OCI-LY7 (cell line): ENCODE results near the gene ZBED4. TPM values are rescaled to one million over a fixed set of nuclear protein-coding genes. Genes with fewer than 3 reads are reported as not detected.

ENCODE experiments used
- BruUV-seq: library from RNA; stranded (reverse); fragments of 400-500 nt; replicated peaks from 2 replicates; lab custom pipeline; 2021; lab: Mats Ljungman, UMichigan
- CTCF ChIA-PET: fragments of 300-600 bp; sonication (Branson Sonifier 250); formaldehyde crosslinking; loops from one replicate; lab custom pipeline; 2022; ENCODE audit warnings: antibody characterized with exemption; ENCODE audit not compliant: unreplicated experiment; lab: Charles Lee
- POLR2A ChIA-PET: fragments of 300-600 bp; sonication (Branson Sonifier 250); formaldehyde crosslinking; loops from one replicate; lab custom pipeline; 2022; ENCODE audit warnings: antibody characterized with exemption; lab: Charles Lee
- DNase-seq: peaks from one replicate; pipeline ENCODE4 v3.0.0-alpha.2; 2015; ENCODE audit warnings: low spot score
- H2AFZ ChIP-seq: fragments of 200-600 bp; sonication (generic), shearing (Covaris generic); 2 replicates; pipeline ENCODE4 v1.6.1; 2014; ENCODE audit warnings: mild to moderate bottlenecking, antibody characterized with exemption, low read length, moderate library complexity
- H3K27ac ChIP-seq: fragments of 200-600 bp; sonication (generic); 2 replicates; pipeline ENCODE4 v1.5.1; 2014; ENCODE audit warnings: mixed run types, low read depth, mild to moderate bottlenecking, moderate library complexity, low read length, inconsistent platforms; ENCODE audit not compliant: poor library complexity, severe bottlenecking
- H3K36me3 ChIP-seq: fragments of 200-600 bp; sonication (generic); 2 replicates; pipeline ENCODE4 v1.6.1; 2014; ENCODE audit warnings: mild to moderate bottlenecking, antibody characterized with exemption, low read length, moderate library complexity, mixed read lengths; ENCODE audit not compliant: insufficient read depth
- H3K4me1 ChIP-seq: fragments of 200-600 bp; sonication (generic); 2 replicates; pipeline ENCODE4 v1.5.1; 2014; ENCODE audit warnings: mild to moderate bottlenecking, low read length; ENCODE audit not compliant: insufficient read depth, poor library complexity, severe bottlenecking
- H3K4me2 ChIP-seq: fragments of 200-600 bp; sonication (generic); 2 replicates; pipeline ENCODE4 v1.6.1; 2014; ENCODE audit warnings: mild to moderate bottlenecking, low read length
- H3K4me3 ChIP-seq: fragments of 200-600 bp; sonication (generic); 2 replicates; pipeline ENCODE4 v1.5.1; 2014; ENCODE audit warnings: mild to moderate bottlenecking, low read depth, low read length; ENCODE audit not compliant: poor library complexity, severe bottlenecking
- H3K79me2 ChIP-seq: fragments of 200-600 bp; sonication (generic); 2 replicates; pipeline ENCODE4 v1.6.1; 2016; ENCODE audit warnings: low read depth, mild to moderate bottlenecking, low read length, moderate library complexity, mixed read lengths; ENCODE audit not compliant: insufficient read depth
- H3K9me2 ChIP-seq: fragments of 200-600 bp; sonication (generic); 2 replicates; pipeline ENCODE4 v1.6.1; 2016; ENCODE audit warnings: mild to moderate bottlenecking, low read length, mixed read lengths; ENCODE audit not compliant: insufficient read depth
- H3K9me3 ChIP-seq: fragments of 200-600 bp; sonication (generic); 2 replicates; pipeline ENCODE4 v1.6.1; 2014; ENCODE audit warnings: mild to moderate bottlenecking, mixed run types, low read length, mixed read lengths
- H4K20me1 ChIP-seq: fragments of 200-600 bp; sonication (generic); 2 replicates; pipeline ENCODE4 v1.6.1; 2014; ENCODE audit warnings: mild to moderate bottlenecking, antibody characterized with exemption, low read length, moderate library complexity, mixed read lengths; ENCODE audit not compliant: insufficient read depth
- EZH2phosphoT487 ChIP-seq: fragments of 200-600 bp; sonication (generic); IDR thresholded peaks from 2 replicates; pipeline ENCODE4 v1.6.1; 2018; ENCODE audit warnings: low read depth, borderline replicate concordance, mild to moderate bottlenecking, mixed run types, antibody characterized with exemption, low read length, moderate library complexity, mixed read lengths
- intact Hi-C: fragments of 100-400 bp; cut with micrococcal nuclease; formaldehyde crosslinking; loops from one replicate; pipeline ENCODE4 v1.10.0; 2022; ENCODE audit not compliant: unreplicated experiment
- total RNA-seq, 2 experiments: library from RNA; depleted of rRNA in 1 of 2; stranded (reverse); fragments of >200 nt in 1 of 2; shearing (Covaris generic) in 1 of 2; gene quantifications; 2 replicates each; pipeline ENCODE4 v1.2.3, GENCODE V29; 2014 to 2022
- TF ChIP-seq, protein P1 (sequence below): fragments of 200-600 bp; sonication (generic); conservative IDR thresholded peaks from 2 replicates; pipeline ENCODE4 v1.5.1; 2014; ENCODE audit warnings: mild to moderate bottlenecking, antibody characterized with exemption, low read length, moderate library complexity, mixed read lengths

The ZBED4 gene
- total RNA-seq, 2 experiments from 2014 or later = 30.4 to 31.6 TPM

DNA sequence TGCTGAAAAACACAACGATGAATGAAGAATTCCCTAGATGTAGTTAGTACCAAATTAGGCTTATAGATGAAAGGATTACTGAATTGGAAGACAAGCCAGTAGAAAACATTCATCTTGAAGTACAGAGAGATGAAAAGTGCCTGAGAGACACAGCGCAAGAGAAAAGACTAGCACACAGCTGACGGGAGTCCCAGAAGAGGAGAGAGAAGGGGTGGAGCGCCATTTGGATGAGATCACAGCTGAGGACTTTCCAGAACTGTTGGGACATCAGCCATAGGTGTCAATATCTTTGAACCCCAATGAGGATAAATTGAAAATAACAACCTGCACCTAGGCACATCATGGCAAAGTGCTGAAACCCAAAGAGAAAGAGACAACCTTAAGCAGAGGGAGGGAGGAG lies 39.4 kb downstream of the ZBED4 start:
- Histone ChIP-seq H3K4me2 (no peak overlapping the region), H3K27ac (no peak overlapping the region), H3K9me2 (no peaks in the 10 kb centered on the region), H4K20me1 (no peaks in the 10 kb centered on the region), H3K9me3 (peaks cover 9% of the 10 kb centered on the region; the same call in 1 of the 2 replicates), H2AFZ (no peak overlapping the region), H3K36me3 (peaks cover 47% of the 10 kb centered on the region), H3K4me3 (no peak overlapping the region), H3K79me2 (no peaks in the 10 kb centered on the region), H3K4me1 (no peaks in the 10 kb centered on the region)
- intact Hi-C loops = no loop called here
- ChIA-PET CTCF (no interaction called here), POLR2A (no interaction called here)
- TF ChIP-seq, protein P1, sequence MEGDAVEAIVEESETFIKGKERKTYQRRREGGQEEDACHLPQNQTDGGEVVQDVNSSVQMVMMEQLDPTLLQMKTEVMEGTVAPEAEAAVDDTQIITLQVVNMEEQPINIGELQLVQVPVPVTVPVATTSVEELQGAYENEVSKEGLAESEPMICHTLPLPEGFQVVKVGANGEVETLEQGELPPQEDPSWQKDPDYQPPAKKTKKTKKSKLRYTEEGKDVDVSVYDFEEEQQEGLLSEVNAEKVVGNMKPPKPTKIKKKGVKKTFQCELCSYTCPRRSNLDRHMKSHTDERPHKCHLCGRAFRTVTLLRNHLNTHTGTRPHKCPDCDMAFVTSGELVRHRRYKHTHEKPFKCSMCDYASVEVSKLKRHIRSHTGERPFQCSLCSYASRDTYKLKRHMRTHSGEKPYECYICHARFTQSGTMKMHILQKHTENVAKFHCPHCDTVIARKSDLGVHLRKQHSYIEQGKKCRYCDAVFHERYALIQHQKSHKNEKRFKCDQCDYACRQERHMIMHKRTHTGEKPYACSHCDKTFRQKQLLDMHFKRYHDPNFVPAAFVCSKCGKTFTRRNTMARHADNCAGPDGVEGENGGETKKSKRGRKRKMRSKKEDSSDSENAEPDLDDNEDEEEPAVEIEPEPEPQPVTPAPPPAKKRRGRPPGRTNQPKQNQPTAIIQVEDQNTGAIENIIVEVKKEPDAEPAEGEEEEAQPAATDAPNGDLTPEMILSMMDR = no peak
- TF ChIP-seq EZH2phosphoT487 = no peak
- no peak for DNase-seq
- BruUV-seq = no TSS peak

DNA sequence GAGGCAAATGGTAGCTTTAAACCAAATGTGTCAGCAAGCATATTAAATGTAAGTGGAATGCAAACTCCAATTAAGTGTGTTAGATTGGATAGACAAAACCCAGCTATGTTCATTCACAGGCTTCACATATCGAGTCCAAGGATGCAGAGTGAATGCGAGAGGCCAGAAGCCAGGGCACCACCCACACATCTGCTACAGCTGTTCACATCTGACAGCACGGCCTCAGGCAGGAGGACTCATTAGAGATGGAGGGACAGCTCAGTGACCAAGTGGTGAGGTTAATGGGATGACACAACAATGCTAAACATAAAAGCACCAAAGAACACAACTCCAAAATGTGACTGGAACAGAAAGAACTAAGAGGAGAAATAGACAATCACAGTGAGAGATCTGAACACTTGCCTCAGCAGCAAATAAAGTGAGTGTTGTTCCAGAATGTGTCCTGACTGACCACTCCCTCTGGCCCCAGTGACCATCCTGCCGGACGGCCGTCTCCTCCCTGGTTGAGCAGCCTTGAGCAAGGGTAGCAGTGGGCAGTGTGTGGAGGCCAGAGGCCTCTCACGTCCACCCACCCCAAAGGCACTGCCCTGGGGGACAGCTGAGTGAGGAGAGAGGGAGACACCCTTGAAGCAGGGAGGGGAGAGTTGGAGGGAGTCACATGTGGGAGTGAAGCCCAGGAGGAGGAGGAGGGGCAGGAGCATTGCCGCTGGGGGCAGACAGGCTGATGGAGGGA lies 40.8 kb downstream of the ZBED4 start:
- no peaks in the 10 kb centered on the region for H3K4me1 ChIP-seq
- no peak overlapping the region for H3K27ac ChIP-seq
- no peak overlapping the region for H3K4me2 ChIP-seq
- no peaks in the 10 kb centered on the region for H3K79me2 ChIP-seq
- CTCF ChIA-PET = no interaction called here
- POLR2A ChIA-PET = no interaction called here
- H3K36me3 ChIP-seq = peaks cover 43% of the 10 kb centered on the region
- H3K9me3 ChIP-seq = peaks cover 2% of the 10 kb centered on the region; the same call in 1 of the 2 replicates
- no peaks in the 10 kb centered on the region for H4K20me1 ChIP-seq
- H2AFZ ChIP-seq = no peak overlapping the region
- intact Hi-C loops = no loop called here
- no TSS peak for BruUV-seq
- no peak for TF ChIP-seq EZH2phosphoT487
- TF ChIP-seq, protein P1 = no peak
- no peak overlapping the region for H3K4me3 ChIP-seq
- H3K9me2 ChIP-seq = no peaks in the 10 kb centered on the region
- DNase-seq = no peak

DNA sequence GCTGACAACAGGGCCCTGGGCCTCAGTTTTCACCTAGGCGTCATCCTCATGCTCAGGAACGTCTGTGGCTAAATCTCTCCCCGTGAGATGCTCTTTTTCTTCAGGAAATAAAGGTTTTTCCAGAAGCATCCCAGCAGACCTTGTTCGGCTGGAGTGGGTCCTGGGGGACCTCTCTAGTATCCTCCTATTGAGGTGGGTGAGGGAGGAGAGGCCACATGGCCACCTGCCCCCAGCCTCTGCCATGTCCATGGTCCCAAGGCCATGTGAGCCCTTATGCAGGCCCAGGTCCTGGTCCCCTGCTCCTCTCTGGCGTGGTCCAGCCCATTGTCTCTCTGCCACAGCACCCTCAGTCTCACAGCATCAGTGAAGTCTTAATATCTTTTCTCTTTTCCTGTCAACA lies 42.6 kb downstream of the ZBED4 start:
- H3K79me2 ChIP-seq = no peaks in the 10 kb centered on the region
- ChIA-PET CTCF (no interaction called here), POLR2A (no interaction called here)
- BruUV-seq = no TSS peak
- H3K4me2 ChIP-seq = no peak overlapping the region
- no peaks in the 10 kb centered on the region for H3K4me1 ChIP-seq
- TF ChIP-seq, protein P1 = no peak
- no peak for TF ChIP-seq EZH2phosphoT487
- H3K36me3 ChIP-seq = peaks cover 38% of the 10 kb centered on the region
- DNase-seq = no peak
- H3K9me2 ChIP-seq = no peaks in the 10 kb centered on the region
- no peak overlapping the region for H3K4me3 ChIP-seq
- no peak overlapping the region for H3K27ac ChIP-seq
- H3K9me3 ChIP-seq = no peaks in the 10 kb centered on the region
- intact Hi-C loops = no loop called here
- H2AFZ ChIP-seq = no peak overlapping the region
- no peaks in the 10 kb centered on the region for H4K20me1 ChIP-seq
